Measurements from ENCODE around the gene FGD6.
"Not testable (repeated sequence)": the region's sequence is repeated elsewhere in the genome, so short reads cannot be mapped to it uniquely, and the experiment has no call there.

Gene FGD6

GRCh38 chr12:95181103-95181502 lies 36.2 kb downstream of the FGD6 start:
- no peak for DNase-seq (ENCODE audit: low read depth in 2 of 2, low spot score in 1 of 2)

GRCh38 chr12:95179011-95179410 lies 38.3 kb downstream of the FGD6 start:
- DNase-seq (ENCODE audit: low read depth in 2 of 2, low spot score in 1 of 2) = no peak

GRCh38 chr12:95178136-95178535 lies 39.1 kb downstream of the FGD6 start:
- no peak for DNase-seq (ENCODE audit: low read depth in 2 of 2, low spot score in 1 of 2)

- no peak for DNase-seq (ENCODE audit: low read depth in 2 of 2, low spot score in 1 of 2)
Measured at GRCh38 chr12:95177201-95177768, 40.0 kb downstream of the FGD6 start.

- DNase-seq (ENCODE audit: low read depth in 2 of 2, low spot score in 1 of 2) = no peak
Measured at GRCh38 chr12:95173392-95174251, 43.6 kb downstream of the FGD6 start.

GRCh38 chr12:95169368-95169767 lies 47.9 kb downstream of the FGD6 start:
- no peak for DNase-seq (ENCODE audit: low read depth in 2 of 2, low spot score in 1 of 2)

- DNase-seq (ENCODE audit: low read depth in 2 of 2, low spot score in 1 of 2) = no peak
Measured at GRCh38 chr12:95168746-95169145, 48.5 kb downstream of the FGD6 start.

GRCh38 chr12:95164656-95165055 lies 52.6 kb downstream of the FGD6 start:
- DNase-seq (ENCODE audit: low read depth in 2 of 2, low spot score in 1 of 2) = no peak

- DNase-seq (ENCODE audit: low read depth in 2 of 2, low spot score in 1 of 2) = no peak
Measured at GRCh38 chr12:95158919-95159318, 58.3 kb downstream of the FGD6 start.

- no peak for DNase-seq (ENCODE audit: low read depth in 2 of 2, low spot score in 1 of 2)
Measured at GRCh38 chr12:95151821-95152220, 65.4 kb downstream of the FGD6 start.

- no peak for DNase-seq (ENCODE audit: low read depth in 2 of 2, low spot score in 1 of 2)
Measured at GRCh38 chr12:95151406-95151805, 65.9 kb downstream of the FGD6 start.

GRCh38 chr12:95150501-95150900 lies 66.8 kb downstream of the FGD6 start:
- DNase-seq (ENCODE audit: low read depth in 2 of 2, low spot score in 1 of 2) = no peak

- no peak for DNase-seq (ENCODE audit: low read depth in 2 of 2, low spot score in 1 of 2)
Measured at GRCh38 chr12:95147866-95148265, 69.4 kb downstream of the FGD6 start.

GRCh38 chr12:95146769-95147168 lies 70.5 kb downstream of the FGD6 start:
- DNase-seq (ENCODE audit: low read depth in 2 of 2, low spot score in 1 of 2) = no peak

GRCh38 chr12:95143621-95144205 lies 73.6 kb downstream of the FGD6 start:
- no peak for DNase-seq (ENCODE audit: low read depth in 2 of 2, low spot score in 1 of 2)

- no peak for DNase-seq (ENCODE audit: low read depth in 2 of 2, low spot score in 1 of 2)
Measured at GRCh38 chr12:95142431-95143151, 74.7 kb downstream of the FGD6 start.

GRCh38 chr12:95141310-95141709 lies 76.0 kb downstream of the FGD6 start:
- no peak for DNase-seq (ENCODE audit: low read depth in 2 of 2, low spot score in 1 of 2)

- not testable (repeated sequence) for DNase-seq (ENCODE audit: low read depth in 2 of 2, low spot score in 1 of 2)
Measured at GRCh38 chr12:95138031-95138430, 79.2 kb downstream of the FGD6 start.

GRCh38 chr12:95136598-95136997 lies 80.7 kb downstream of the FGD6 start:
- no peak for DNase-seq (ENCODE audit: low read depth in 2 of 2, low spot score in 1 of 2)

- DNase-seq (ENCODE audit: low read depth in 2 of 2, low spot score in 1 of 2) = no peak
Measured at GRCh38 chr12:95134085-95134484, 83.2 kb downstream of the FGD6 start.

- DNase-seq (ENCODE audit: low read depth in 2 of 2, low spot score in 1 of 2) = no peak
Measured at GRCh38 chr12:95131589-95132340, 85.5 kb downstream of the FGD6 start.

Data from stimulated activated CD8-positive, alpha-beta memory T cell treated with anti-CD3 and anti-CD28 coated beads, Interleukin-4, amount 100 ng/mL, for 4 hours (primary cell).